GM19372 (cell line): ENCODE measurements around the gene ISG15.
"Not testable (repeated sequence)": the region's sequence is repeated elsewhere in the genome, so short reads cannot be mapped to it uniquely, and the experiment has no call there.

Source experiments
- ATAC-seq: cut with Tn5 transposase; IDR thresholded peaks from one replicate; pipeline ENCODE4 v1.9.1; 2021; ENCODE audit warnings: mild to moderate bottlenecking, low read depth, moderate library complexity; ENCODE audit not compliant: unreplicated experiment

Gene ISG15

GRCh38 chr1:1024771-1025699 is 11.7 kb downstream of the ISG15 start:
- ATAC-seq, result no peak

GRCh38 chr1:1025730-1026129 is 12.4 kb downstream of the ISG15 start:
- ATAC-seq, result no peak

- ATAC-seq, result no peak
These were observed 13.5 kb downstream of the ISG15 start for GRCh38 chr1:1026599-1027413.

- no peak for ATAC-seq
These were observed 14.5 kb downstream of the ISG15 start for GRCh38 chr1:1027791-1028190.

GRCh38 chr1:1030867-1031658 is 17.8 kb downstream of the ISG15 start:
- not testable (repeated sequence) for ATAC-seq

GRCh38 chr1:1031659-1032235 is 18.4 kb downstream of the ISG15 start:
- ATAC-seq, result no peak

GRCh38 chr1:1032424-1032823 is 19.1 kb downstream of the ISG15 start:
- no peak for ATAC-seq

GRCh38 chr1:1033009-1033587 is 19.8 kb downstream of the ISG15 start:
- ATAC-seq, result peak; percentile 85

- no peak for ATAC-seq
These were observed 20.6 kb downstream of the ISG15 start for GRCh38 chr1:1033731-1034438.

- ATAC-seq, result no peak
These were observed 21.1 kb downstream of the ISG15 start for GRCh38 chr1:1034439-1034781.

GRCh38 chr1:1035291-1035943 is 22.1 kb downstream of the ISG15 start:
- no peak for ATAC-seq

- ATAC-seq, result no peak
These were observed 24.4 kb downstream of the ISG15 start for GRCh38 chr1:1037366-1038327.

- no peak for ATAC-seq
These were observed 25.4 kb downstream of the ISG15 start for GRCh38 chr1:1038694-1039093.

- ATAC-seq, result no peak
These were observed 26.0 kb downstream of the ISG15 start for GRCh38 chr1:1039145-1039910.

- no peak for ATAC-seq
These were observed 27.0 kb downstream of the ISG15 start for GRCh38 chr1:1040004-1040991.

GRCh38 chr1:1041092-1041523 is 27.8 kb downstream of the ISG15 start:
- ATAC-seq, result no peak
